ENCODE data around the gene CFHR2.

The CFHR2 gene

GRCh38 chr1:197003132-197003531, 59.6 kb downstream of the CFHR2 start:
- no peak for DNase-seq

- DNase-seq = no peak
Observed at GRCh38 chr1:197008861-197009260, 65.3 kb downstream of the CFHR2 start.
